ENCODE measurements around the gene LPAR6. TPM values are rescaled to one million over a fixed set of nuclear protein-coding genes. Genes with fewer than 3 reads are reported as not detected.

LPAR6 gene
- total RNA-seq, 1 experiment from 2014 or later, result 3.6 TPM

DNA sequence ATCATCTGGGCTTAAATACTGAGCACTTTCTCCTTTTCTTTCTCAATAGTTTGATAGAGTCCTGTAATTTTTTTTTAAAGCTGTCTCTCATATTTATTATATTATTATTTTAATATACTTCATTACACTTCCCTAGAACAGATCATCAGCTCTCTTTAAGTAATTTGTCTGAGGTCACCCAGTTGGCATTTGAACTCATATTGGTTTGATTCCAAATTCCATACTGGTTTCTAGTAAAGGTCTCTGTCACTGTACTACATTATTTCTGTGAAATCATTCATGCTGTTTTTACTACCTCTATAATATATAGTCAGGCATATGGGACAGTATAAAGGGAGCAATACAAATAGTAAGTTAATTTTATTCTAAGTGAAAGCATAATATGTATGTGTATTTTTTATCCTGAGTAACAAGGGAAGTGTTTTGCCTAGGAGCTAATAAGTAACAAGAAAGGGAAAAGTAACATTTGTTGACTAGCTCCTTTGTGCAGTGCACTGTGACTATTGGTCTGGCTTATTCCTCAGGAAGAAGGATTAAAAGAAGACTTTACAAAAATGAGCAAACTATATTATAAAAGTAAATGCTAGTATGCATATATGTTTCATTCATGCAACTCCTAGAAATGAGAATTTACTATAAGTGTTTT lies 14.3 kb downstream of the LPAR6 start:
- no peaks in the 10 kb centered on the region; the same call in 1 of the 2 replicates for H3K36me3 ChIP-seq (ENCODE audit: low read depth, low read length)
- no TSS peak for BruUV-seq (replicated peaks)
- DNase-seq (no peak), ATAC-seq (no peak)
- intact Hi-C loops (cut with micrococcal nuclease), result no loop called here
- H3F3A ChIP-seq (ENCODE audit: low read length, unreplicated experiment), result no peaks in the 10 kb centered on the region
- CTCF ChIA-PET, result no interaction called here
- H3K9ac ChIP-seq (ENCODE audit: low read length), result no peak overlapping the region
- no peaks in the 10 kb centered on the region for H3K79me2 ChIP-seq (ENCODE audit: low read length)
- POLR2A ChIA-PET (ENCODE audit: unreplicated experiment), result interaction anchor here (0.7 kb wide), 1 partner anchor 97 kb away, joined by 7 read pairs; no protein-coding TSS in a partner anchor
- H3K4me3 ChIP-seq (ENCODE audit: low read length), result no peak overlapping the region
- no peaks in the 10 kb centered on the region for H3K9me2 ChIP-seq (replicated peaks; ENCODE audit: low read length)
- no peak overlapping the region for H2AFZ ChIP-seq (ENCODE audit: low read length)
- H4K20me1 ChIP-seq (ENCODE audit: low read length), result no peaks in the 10 kb centered on the region
- H3K9me3 ChIP-seq (ENCODE audit: low read length), result no peaks in the 10 kb centered on the region
- H3K4me1 ChIP-seq (ENCODE audit: insufficient read depth, low read length), result peaks cover 36% of the 10 kb centered on the region
- no peak overlapping the region for H3K27ac ChIP-seq (ENCODE audit: low read length)
- H3K4me2 ChIP-seq (ENCODE audit: low read length), result no peak overlapping the region
- TF ChIP-seq EZH2phosphoT487 (IDR thresholded peaks at IDR 0.05; ENCODE audit: borderline replicate concordance, low read length) (no peak), EZH2 (IDR thresholded peaks at IDR 0.05; ENCODE audit: low read length, unreplicated experiment) (no peak)
- TF ChIP-seq, protein P1, sequence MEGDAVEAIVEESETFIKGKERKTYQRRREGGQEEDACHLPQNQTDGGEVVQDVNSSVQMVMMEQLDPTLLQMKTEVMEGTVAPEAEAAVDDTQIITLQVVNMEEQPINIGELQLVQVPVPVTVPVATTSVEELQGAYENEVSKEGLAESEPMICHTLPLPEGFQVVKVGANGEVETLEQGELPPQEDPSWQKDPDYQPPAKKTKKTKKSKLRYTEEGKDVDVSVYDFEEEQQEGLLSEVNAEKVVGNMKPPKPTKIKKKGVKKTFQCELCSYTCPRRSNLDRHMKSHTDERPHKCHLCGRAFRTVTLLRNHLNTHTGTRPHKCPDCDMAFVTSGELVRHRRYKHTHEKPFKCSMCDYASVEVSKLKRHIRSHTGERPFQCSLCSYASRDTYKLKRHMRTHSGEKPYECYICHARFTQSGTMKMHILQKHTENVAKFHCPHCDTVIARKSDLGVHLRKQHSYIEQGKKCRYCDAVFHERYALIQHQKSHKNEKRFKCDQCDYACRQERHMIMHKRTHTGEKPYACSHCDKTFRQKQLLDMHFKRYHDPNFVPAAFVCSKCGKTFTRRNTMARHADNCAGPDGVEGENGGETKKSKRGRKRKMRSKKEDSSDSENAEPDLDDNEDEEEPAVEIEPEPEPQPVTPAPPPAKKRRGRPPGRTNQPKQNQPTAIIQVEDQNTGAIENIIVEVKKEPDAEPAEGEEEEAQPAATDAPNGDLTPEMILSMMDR (conservative IDR thresholded peaks at IDR 0.05; ENCODE audit: low read depth, low read length), result no peak
- H3K27me3 ChIP-seq (ENCODE audit: low read length), result no peaks in the 10 kb centered on the region

DNA sequence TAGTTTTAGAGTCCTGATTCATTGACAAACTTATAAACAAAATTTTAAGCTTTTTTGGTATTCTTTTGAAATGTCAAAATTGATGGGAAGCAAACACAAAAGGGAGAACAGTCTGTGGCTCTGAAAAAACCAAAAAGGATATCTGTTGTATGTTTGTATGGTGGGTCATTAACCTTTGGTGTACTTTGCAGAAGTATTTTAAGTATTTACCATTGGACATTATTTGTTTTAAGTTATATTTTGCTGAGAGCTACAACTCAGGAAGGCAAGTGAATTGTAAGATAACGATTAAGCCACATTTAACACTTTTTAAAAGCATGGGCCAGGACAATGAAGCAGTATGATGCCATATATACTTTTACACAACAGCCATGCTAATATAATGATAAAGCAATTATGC lies 15.2 kb downstream of the LPAR6 start:
- no peak overlapping the region for H3K9ac ChIP-seq (ENCODE audit: low read length)
- no TSS peak for BruUV-seq (replicated peaks)
- H3K27me3 ChIP-seq (ENCODE audit: low read length), result no peaks in the 10 kb centered on the region
- H3K9me3 ChIP-seq (ENCODE audit: low read length), result no peaks in the 10 kb centered on the region
- CTCF ChIA-PET, result no interaction called here
- no peak for DNase-seq
- TF ChIP-seq EZH2 (IDR thresholded peaks at IDR 0.05; ENCODE audit: low read length, unreplicated experiment) (no peak), EZH2phosphoT487 (IDR thresholded peaks at IDR 0.05; ENCODE audit: borderline replicate concordance, low read length) (no peak)
- TF ChIP-seq, protein P1 (conservative IDR thresholded peaks at IDR 0.05; ENCODE audit: low read depth, low read length), result no peak
- no peaks in the 10 kb centered on the region; the same call in 1 of the 2 replicates for H3K36me3 ChIP-seq (ENCODE audit: low read depth, low read length)
- peaks cover 36% of the 10 kb centered on the region for H3K4me1 ChIP-seq (ENCODE audit: insufficient read depth, low read length)
- no peaks in the 10 kb centered on the region for H3K79me2 ChIP-seq (ENCODE audit: low read length)
- H2AFZ ChIP-seq (ENCODE audit: low read length), result no peak overlapping the region
- no peak overlapping the region for H3K4me3 ChIP-seq (ENCODE audit: low read length)
- no peak for ATAC-seq
- no peak overlapping the region for H3K4me2 ChIP-seq (ENCODE audit: low read length)
- no peak overlapping the region for H3K27ac ChIP-seq (ENCODE audit: low read length)
- H4K20me1 ChIP-seq (ENCODE audit: low read length), result no peaks in the 10 kb centered on the region
- intact Hi-C loops (cut with micrococcal nuclease), result no loop called here
- no peaks in the 10 kb centered on the region for H3K9me2 ChIP-seq (replicated peaks; ENCODE audit: low read length)
- POLR2A ChIA-PET (ENCODE audit: unreplicated experiment), result interaction anchor here (0.6 to 0.7 kb wide), 2 partner anchors 54 to 96 kb away, joined by 5 to 7 read pairs; no protein-coding TSS in a partner anchor
- H3F3A ChIP-seq (ENCODE audit: low read length, unreplicated experiment), result no peaks in the 10 kb centered on the region

DNA sequence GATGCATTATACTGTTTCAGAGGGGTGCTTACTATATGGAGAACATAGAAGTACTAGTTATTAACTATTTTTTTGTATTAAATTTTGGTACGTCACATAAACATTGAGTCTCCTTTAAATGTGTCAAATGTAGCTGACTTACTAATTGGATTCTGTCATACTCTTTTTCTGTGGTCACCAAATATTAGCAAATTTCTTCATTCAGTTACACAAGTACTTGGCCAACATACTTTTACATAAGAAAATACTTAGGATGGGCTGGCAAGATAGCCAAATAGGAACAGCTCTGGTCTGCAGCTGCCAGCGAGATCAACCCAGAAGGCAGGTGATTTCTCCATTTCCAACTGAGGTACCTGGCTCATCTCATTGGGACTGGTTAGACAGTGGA lies 19.2 kb downstream of the LPAR6 start:
- no peaks in the 10 kb centered on the region for H3F3A ChIP-seq (ENCODE audit: low read length, unreplicated experiment)
- intact Hi-C loops (cut with micrococcal nuclease), result no loop called here
- H3K9me3 ChIP-seq (ENCODE audit: low read length), result no peaks in the 10 kb centered on the region
- no peaks in the 10 kb centered on the region for H3K27me3 ChIP-seq (ENCODE audit: low read length)
- no peaks in the 10 kb centered on the region for H3K36me3 ChIP-seq (ENCODE audit: low read depth, low read length)
- H3K4me1 ChIP-seq (ENCODE audit: insufficient read depth, low read length), result 0 out of 2 replicates have a peak, but pooled peaks cover 2% of the 10 kb centered on the region
- no peak for TF ChIP-seq EZH2phosphoT487 (IDR thresholded peaks at IDR 0.05; ENCODE audit: borderline replicate concordance, low read length)
- TF ChIP-seq, protein P1 (conservative IDR thresholded peaks at IDR 0.05; ENCODE audit: low read depth, low read length), result no peak
- no peak for TF ChIP-seq EZH2 (IDR thresholded peaks at IDR 0.05; ENCODE audit: low read length, unreplicated experiment)
- POLR2A ChIA-PET (ENCODE audit: unreplicated experiment), result no interaction called here
- DNase-seq (no peak), ATAC-seq (no peak)
- H4K20me1 ChIP-seq (ENCODE audit: low read length), result no peaks in the 10 kb centered on the region
- no peaks in the 10 kb centered on the region for H3K79me2 ChIP-seq (ENCODE audit: low read length)
- no peak overlapping the region for H3K27ac ChIP-seq (ENCODE audit: low read length)
- CTCF ChIA-PET, result no interaction called here
- no peak overlapping the region for H3K9ac ChIP-seq (ENCODE audit: low read length)
- H3K4me3 ChIP-seq (ENCODE audit: low read length), result no peak overlapping the region
- no TSS peak for BruUV-seq (replicated peaks)
- no peaks in the 10 kb centered on the region for H3K9me2 ChIP-seq (replicated peaks; ENCODE audit: low read length)
- H3K4me2 ChIP-seq (ENCODE audit: low read length), result no peak overlapping the region
- no peak overlapping the region for H2AFZ ChIP-seq (ENCODE audit: low read length)

Data from PC-3 (cell line).